ENCODE measurements around the gene MRNIP.
"Not testable (repeated sequence)": the region's sequence is repeated elsewhere in the genome, so short reads cannot be mapped to it uniquely, and the experiment has no call there.

Gene MRNIP

DNA sequence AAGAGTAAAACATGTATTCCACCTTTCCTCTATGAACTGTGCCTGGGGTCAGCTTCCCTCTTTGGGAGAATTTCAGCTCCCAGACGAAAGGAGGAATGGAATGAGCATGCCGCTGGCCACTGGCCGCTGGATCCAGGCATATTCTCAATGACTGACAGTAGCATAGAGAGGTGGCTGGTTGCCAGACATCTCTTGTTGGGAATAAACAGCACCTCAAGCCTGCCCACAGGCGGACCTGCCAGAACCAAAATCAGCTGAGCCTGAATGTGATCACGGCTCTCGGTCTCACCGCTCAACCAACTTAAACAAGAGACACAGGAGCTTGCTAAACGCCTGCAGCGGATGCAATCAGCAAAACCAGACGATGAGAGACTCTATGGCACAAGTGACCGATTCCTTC, 28.5 kb upstream of the MRNIP start:
- no peak for DNase-seq

DNA sequence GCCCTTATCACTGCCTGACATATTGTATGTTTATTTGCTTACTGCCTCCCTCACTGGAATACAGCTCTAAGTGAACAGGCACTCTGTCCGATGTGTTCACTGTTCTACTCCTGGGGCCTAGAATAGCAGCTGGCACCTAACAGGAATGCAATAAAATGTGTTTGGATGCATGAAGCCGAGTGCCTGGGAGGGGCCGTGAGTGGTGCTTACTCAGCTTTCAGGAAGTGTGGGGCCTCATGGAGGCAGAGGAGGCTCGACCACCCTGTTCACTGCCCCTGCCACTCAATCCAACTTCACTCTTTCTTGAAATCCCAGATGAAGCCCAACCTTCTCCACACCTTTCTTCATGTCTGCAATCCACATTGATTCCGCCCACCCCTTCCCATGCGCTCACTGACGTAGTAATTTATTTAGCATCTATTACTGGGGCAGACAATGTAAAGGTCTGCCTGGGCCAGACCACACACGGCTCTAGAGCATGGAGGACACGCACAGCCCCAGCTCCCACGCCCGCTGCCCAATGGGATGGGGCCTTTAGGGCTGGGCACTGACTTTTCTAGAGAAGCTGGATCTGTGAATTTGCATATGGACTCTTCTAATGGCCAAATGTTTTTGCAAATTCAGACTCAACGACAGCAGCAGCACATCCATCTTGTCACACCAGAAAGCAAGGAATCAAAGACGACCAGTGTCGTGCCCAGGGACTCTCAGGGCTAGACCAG, 27.7 kb upstream of the MRNIP start:
- no peak for DNase-seq

DNA sequence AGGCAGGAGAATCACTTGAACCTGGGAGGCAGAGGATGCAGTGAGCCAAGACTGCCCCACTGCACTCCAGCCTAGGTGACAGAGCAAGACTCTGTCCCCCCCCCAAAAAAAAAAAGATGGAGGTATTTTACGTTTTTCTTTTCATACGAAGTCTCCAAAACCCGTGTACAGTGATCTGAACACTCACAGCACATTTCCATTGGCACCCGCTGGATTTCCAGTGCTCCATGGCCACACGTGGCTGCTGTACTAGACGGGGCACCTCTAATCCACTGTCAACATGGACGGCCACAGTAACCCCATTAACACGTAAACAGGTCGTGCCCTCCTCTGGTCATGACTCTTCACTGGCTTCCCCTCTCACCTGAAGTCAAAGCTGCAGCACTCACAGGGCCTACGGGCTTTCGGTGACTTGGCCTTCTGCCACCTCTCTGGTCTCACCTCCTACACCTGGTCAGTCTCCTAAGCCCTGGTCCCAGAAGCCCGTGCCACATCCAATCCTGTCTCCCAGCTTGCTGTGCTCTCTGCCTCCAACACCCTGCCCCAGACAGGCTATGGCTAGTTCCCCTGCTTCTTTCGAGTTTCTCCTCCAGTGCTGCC, 27.0 kb upstream of the MRNIP start:
- DNase-seq: no peak

DNA sequence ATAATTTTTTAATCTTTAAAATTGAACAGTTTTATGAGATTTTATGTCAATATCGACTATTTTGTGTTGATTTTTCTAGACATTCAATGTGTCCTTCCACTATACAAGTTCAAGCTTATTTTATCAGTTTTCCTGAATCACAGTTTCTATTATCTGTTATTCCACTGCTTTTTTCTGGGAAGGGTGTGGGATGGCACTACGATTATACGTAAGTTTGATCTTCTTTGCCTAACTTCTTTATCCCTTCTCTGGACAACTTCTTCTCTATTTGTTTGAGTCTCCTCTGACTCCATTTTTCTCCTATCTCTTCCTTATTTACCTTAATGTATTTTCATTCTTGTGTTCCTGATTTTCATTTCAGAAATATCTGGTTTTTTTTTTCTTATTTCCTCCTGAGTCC, 24.5 kb upstream of the MRNIP start:
- no peak for DNase-seq

DNA sequence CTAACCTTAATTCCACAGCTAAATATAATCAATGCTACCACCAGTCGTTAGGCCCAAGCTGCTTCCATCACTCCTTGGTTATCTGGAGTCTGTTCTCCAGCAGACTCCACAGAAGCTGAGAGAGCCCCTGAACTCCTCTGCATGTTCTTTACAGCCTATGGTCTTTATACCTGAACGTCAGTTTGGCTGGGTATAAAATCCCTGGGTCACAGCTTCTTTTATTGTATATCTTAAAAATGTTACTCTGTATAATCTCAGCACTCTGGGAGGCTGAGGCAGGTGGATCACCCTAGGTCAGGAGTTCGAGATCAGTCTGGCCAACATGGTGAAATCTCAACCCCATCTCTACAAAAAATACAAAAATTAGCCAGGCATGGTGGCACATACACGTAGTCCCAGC, 23.7 kb upstream of the MRNIP start:
- no peak for DNase-seq

DNA sequence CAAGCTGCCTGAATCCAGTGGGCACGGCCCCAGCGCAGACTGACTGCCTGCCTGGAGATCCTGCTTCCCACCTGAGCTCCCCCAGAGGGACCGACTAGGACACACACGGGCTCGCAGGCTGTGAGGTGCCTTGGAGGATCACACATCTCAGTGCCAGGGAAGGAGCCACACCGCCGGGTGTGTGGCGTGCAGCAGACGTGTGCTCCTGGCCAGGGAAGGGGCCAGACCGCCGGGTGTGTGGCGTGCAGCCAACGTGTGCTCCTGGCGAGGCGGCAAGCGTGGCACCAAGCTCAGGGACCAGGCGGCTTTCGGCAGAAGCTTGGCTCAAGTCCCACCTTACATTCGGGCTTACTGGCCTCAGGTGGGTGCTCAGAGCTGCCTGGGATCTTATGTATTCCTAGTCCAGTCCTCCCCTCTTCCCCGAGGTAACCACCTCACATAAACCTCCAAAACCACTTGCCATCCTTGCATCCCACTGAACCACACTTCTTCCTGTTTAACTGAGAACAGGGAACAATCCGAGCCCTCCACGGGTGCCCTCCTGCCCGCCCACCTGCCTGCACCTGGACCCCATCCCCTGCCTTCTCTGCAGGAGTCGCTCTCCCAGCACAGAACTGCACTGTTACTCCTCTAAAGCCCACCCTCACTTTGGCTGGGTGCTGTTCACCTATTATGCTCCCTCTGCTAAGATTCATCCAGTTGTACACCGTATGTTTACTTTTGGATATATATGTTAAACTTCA, 22.4 kb upstream of the MRNIP start:
- DNase-seq: no peak

DNA sequence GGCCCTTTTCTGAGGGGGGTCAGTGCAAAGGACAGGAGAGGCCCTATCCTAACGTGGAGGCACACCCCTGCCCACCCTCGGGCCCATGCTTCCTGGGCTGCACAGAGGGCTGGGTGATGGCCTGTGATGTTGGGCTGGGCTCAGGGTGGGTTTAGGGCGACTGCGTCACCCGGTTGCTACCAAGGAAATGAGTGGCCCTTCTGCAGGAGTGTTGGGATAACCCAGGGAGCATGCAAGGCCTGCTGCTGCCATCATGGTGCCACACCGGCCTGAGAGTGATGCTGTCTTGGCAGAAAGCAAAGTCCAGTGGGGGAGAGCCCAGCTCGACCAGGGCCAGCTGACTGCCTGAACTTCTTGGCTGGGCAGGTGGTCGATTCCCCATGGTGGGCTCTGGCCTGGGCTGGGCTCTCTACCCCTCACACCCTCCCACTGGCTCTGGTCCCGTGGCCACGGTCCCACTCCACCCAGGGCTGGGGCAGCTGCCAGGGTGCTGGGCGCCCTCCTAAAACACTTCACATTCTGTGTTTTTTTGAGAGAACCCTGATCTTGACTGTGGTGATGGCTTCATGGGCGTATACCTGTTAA, 21.5 kb upstream of the MRNIP start:
- no peak for DNase-seq

DNA sequence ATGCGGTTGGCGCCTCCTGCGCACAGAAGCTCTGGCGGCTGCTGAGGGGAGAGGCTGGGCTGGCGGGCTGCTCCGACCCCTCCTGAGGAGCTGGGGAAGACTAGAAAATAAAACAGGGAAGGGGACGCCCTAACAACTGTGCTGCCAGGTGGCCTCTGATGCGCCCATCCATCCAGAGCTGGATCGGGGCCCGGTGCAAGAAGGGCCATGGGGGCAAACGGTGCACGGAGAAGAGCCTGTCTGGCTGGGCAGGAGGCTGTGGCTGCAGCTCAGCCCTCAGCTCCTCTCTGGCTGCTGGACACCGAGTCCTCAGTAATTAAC, 21.0 kb upstream of the MRNIP start:
- no peak for DNase-seq

DNA sequence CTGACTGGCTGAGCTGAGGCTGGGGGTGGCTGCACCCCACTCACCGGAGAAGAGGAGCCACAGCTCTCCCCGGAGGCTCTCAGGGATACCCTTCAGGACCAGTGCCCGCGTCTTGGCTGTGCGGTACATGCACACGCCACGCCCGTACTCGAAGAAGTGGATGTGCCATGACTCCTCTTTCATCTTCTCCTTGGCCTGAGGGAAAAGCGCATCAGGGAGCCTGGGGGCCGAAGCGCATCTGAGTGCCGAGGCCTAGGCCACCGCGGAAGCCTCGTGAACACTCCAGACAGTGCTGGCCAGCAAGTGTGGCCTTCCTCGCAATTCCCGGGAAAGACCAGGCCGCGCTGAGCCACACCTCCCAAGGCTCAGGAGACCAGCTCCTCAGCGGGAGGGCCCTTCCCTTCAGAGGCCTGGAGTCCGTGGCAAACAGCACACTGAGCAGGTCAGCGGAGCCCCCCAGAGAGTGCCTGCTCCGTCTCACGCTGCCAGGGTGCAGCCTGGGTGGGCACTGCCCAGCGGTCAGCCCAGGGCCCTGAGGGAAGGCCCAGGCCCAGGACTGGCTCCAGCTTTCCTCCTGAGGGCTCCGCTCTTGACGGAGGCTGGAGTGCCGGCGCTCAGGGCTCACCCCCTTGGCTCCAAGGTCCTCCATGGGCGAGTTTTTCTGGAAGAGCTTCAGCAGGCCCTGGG, 20.5 kb upstream of the MRNIP start:
- DNase-seq: no peak

DNA sequence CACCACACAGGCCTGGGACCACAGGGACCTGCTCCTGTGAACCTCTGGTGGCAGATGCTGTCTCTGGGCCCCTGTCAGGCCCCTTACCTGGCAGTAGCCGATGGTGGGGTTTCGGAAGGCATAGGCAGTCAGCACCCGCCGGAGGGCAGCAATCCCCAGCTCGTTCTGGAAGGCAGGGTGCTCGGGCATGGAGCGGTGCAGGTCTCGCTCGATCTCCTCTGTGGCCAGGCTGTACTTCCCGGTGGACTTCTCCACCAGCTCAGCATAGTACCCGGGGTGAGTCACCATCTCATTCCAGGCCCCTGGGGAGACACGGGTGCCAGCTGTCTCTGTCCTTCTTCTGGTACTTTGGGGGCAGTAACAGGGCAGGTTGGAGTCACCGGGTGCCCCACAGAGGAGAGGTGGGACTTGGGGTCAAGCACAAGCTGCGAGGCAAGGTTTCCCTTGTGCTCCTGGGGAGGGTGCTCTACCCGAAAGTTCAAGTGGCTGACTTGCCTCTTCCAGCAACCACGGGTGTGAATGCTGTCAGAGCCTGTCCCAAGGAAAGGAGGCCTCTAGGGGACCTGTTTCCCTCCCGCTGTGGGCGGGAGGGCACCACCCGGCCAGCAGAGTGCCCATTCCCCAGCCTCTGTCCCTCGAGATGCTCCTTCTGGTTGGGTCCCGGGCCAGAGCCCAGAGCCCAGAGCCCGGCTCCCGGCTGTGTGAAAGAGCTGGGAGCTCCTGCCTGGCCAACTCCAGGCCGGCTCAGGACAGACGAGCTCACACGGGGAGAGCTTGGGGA, 19.8 kb upstream of the MRNIP start:
- DNase-seq: no peak

DNA sequence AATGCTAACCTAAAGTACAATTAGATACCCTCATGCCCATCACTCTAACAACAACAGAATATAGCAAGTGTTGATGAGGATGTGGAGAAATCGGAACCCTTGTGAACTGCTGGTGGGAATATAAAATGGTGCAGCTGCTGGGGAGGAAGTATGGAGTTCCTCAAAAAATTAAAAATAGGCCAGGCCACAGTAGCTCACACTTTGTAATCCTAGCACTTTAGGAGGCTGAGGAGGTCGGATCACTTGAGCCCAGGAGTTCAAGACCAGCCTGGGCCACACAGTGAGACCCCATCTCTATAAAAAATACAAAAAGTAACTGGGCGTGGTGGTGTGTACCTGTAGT, 18.0 kb upstream of the MRNIP start:
- DNase-seq: no peak

DNA sequence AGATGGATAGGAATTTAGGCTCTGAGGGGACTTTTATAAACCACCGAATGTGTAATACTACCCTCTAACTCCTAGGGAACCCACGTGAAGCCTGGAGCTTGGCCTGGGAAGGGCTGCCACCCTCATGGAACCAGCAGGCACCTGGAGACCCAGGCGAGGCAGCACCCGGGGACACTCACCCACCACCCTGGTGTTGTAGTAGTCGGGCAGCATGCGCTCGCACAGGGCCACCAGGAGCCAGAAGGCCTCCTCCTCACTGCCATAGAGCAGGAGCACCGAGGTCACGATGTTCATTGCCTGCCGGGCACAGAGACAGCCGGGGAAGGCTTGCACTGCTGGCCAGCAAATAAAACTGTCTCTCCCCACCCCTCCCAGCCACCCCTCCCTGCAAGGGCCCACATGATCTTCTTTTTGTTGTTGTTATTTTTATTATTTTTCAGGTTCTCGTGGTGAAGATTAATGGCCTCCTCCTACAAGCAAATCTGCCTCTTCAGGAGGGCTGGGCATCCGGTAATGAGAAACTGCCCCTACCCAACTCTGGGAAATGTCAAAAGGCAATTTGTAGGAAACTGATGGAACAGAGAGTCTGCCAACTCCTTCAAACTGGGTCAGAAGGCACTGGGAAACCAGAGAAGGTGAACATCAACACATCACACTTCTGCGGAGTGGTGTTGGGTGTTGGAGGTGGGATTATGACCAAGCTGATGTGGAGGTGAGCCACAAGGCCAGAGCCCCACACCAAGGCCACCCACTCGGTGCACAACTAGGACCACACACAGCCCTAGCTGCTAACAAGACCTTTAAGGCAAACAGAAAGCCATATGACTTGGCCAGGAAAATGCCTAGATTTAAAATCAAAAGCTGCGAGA, 17.4 kb upstream of the MRNIP start:
- DNase-seq: no peak

DNA sequence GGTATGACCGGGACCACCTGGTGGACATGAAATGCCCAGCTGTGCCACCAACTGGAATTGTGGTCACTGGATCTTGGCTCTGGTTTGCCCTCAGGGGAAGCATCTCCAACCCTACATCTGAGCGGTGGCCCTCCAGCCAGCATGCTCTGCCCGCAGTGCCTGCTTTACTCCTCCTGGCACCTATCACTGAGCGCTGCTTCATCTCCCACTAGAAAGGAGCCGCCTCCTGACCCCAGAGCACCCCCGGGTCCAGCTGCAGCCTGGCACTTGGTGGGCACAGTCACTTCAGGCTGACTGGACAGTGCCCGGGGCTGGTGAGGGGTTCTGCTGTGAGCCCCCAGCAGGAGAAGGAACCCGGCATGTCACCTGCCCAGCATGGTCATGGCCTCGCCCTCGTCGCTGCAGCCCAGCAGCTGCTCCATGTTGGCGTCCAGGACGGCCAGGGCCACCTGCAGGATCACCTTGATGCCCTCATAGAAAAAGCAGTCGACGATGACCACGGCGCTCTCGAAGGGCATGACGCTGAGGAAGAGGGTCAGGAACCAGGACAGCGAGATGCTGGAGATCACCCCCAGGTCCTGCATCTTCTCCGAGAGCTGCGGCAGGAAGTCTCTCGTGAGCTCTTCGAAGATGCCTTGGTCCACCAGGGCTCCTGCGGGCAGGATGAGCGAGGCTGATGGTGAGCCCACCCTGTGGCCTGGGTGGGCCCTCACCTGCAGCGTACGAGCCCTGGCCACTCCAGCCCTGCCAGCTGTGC, 16.1 kb upstream of the MRNIP start:
- no peak for DNase-seq

DNA sequence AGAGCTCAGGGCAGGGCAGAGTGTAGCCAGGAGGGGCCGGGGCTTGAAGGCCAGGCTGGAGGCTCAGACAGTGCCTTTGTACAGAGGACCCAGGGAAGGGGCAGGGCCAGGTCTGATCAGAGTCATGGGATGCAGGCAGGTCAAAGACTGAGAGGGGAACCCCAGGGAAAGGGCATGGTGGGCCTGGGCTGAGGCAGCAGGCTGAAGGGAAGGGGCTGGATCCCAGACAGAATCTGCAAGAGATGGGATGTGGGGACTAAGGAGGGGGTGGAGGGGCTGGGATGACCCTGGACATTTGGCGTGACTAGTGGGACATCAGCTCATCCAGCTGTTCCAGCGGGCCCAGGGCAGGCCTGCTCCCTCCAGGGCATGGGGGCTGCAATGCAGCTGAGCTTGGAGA, 15.5 kb upstream of the MRNIP start:
- no peak for DNase-seq

DNA sequence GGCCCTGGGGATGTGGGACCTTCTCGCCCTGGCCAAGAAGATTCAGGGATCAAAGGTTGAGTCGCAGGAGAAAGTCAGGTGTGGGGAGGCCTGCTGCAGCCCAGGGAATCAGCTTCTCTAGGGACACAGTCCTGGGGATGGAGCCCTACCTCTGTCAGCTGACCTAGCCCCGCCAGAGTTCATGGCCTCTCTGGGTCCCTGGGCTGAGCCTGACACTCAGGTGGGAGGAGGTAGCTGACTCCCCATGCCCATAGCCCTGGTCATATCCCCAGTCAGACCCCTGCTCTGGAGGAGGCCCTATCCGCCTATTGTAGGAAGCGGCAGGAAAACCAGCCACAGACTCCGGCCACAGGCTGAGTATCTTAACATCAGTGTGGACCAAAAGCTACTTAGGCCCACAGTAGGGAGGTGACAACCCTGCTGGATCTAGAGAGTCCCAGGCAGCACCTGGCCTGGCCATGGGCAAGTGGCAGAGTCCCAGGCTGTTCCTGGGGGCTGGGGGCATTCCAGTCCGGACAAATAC, 15.0 kb upstream of the MRNIP start:
- no peak for DNase-seq

DNA sequence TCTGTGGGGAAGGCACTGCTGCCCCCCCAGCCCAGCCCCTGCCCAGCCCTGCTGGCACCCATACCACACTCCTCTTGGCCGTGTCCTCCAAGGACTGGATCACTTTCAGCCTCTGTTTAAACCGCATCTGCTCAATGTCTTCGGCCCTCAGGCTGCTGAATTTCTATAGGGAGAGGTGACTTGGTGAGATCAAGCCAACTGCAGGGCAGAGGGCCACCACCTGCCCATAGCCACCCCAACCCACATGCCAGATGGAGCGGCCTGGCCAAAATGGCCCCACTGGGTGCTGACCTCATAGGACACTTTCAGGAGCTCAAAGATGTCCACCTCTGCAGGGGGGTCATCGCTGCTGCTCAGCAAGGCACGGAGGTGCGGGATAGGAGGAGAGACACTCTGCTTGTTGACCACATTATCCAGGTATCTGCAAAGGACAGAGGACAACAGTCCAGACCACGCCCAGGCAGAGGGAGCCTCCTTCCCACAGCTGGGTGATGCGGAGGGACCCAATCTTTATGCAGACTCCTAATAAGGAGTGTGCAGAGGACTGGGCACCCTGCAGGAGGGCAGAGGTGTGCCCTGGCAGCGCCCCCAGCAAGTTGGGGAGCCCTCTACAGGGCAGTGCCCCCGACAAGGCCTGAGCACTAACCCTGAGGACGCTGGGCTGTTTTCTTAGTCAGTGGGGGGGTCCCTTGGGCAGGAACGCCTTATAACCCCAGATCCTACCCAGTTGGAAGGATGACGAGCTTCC, 14.4 kb upstream of the MRNIP start:
- DNase-seq: no peak

DNA sequence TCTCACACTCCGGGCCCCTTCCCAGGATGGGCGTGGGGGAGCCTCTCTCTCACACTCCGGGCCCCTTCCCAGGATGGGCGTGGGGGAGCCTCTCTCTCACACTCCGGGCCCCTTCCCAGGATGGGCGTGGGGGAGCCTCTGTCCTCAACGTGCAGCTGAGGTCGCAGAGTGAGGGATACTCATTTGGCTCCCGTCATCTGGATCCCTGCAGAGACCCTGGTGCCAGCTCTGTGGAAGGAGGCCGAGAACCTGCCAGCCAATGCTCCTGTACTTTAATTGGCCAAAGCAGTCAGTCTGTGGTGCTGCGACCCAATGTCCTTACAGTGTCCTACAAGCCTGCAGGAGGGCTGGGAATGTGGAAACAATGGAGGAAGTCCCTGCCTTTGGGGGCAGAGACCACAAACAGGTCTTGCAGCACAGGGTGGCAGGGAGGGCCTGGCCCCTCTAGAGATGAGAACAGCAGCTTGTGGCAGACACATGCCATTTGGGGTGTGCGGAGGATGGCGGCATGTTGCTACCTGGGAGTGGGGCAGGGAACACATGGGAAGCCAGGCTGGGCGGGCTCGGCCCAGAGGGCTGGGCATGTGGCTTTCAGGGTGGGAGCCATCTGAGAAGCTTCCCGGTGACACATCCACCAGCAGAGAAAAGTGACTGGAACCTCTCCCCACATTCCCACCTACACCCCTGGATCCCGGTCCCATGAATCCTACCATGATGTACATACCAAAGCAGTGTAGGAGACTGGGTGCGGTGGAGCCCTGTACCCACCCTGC, 13.6 kb upstream of the MRNIP start:
- no peak for DNase-seq

DNA sequence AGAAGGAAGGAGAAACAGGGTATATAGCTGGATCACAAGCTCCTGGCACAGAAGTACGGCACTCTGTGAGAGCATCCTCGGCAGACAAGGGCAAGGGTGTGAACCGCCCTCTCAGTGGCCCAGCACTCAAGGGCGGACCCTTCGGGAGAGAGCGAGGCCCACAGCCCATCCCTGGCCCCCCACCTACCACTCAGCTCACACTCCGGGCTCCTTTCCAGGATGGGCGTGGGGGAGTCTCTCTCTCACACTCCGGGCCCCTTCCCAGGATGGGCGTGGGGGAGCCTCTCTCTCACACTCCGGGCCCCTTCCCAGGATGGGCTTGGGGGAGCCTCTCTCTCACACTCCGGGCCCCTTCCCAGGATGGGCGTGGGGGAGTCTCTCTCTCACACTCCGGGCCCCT, 12.9 kb upstream of the MRNIP start:
- not testable (repeated sequence) for DNase-seq

DNA sequence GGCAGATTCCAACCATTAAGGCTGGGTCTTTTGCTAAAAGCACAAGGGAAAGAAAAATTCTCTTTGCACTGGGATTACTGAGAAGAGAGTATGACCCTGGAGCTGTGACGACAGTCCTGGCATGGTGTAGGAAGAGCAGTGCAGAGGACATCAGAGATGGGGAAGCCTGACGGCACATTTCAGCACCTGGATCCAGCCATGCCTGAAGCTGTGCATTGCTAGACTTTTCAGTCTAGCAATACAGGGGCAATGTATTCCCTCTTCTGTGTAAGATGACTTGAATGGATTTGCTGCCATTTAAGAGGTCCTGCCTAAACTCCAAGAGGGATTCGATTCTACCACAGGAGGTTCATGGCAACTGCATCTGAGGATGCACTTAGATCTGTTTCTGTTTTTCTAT, 12.3 kb upstream of the MRNIP start:
- no peak for DNase-seq
